NCI-H82 treated with DMSO at 0.1 percent for 48 hours (cell line): ENCODE results near the gene ETV6.

Experiments used
- DNase-seq: peaks from one replicate; lab custom pipeline; 2025; ENCODE audit not compliant: unreplicated experiment; lab: John Stamatoyannopoulos, UW

The ETV6 gene

DNA sequence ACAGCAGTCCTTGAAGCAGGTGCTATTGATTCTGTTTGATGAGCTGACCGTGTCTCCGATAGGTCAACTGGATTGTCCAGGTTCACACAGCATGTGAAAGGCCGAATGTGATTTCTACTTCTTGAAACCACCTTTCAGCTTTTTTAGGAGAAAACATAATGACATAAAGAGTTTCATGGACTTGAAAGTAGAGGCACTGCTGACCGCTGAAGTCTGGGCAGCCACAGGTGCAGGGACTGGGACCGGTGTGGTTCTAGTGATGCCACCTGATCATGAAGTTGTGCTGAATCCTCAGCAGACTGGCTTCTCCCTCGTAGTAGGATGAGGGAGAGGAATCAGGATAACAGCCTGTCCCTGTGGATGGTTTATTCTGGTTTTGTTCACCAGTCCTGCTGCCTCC, 108.1 kb downstream of the ETV6 start:
- no peak for DNase-seq

GRCh38 chr12:11758087-11758486, 108.6 kb downstream of the ETV6 start:
- DNase-seq: no peak

GRCh38 chr12:11758510-11759493, 109.3 kb downstream of the ETV6 start:
- no peak for DNase-seq

DNA sequence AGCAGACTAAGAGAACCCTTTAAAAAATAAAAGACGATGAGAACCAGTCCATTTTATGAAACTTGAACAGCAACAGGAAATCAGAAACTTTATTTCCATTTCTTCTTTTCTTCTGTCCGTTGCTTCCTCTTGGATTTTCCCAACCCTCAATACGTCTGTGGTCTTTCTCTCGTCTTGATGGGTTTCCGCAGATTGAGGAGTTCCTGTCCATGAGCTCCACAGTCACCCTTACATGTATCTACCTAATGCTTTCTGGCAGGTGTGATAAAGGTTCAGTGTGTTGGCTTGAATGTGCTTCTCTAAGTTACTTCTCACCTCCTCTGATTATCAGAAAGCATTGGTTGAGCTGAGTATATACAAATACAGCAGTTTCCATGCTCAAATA, 110.0 kb downstream of the ETV6 start:
- DNase-seq: no peak

DNA sequence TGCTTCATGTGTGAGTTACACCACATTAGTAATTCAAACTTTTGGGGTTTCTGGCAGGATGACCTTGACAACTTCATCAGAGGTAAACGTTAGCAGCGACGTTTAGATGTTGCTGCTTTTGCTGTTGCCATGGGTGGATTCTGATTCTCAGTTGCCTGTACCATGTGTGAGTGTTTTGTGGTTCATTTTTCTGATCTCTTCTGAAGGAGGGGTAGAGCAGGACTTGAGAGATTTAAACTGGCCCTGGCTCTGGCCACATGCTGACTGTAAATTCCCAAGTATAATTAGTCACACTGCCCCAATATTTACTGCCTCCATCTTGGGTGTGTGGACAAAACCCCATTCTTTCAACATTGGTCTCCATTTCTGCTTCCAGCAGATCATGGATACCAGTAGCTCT, 110.4 kb downstream of the ETV6 start:
- no peak for DNase-seq

DNA sequence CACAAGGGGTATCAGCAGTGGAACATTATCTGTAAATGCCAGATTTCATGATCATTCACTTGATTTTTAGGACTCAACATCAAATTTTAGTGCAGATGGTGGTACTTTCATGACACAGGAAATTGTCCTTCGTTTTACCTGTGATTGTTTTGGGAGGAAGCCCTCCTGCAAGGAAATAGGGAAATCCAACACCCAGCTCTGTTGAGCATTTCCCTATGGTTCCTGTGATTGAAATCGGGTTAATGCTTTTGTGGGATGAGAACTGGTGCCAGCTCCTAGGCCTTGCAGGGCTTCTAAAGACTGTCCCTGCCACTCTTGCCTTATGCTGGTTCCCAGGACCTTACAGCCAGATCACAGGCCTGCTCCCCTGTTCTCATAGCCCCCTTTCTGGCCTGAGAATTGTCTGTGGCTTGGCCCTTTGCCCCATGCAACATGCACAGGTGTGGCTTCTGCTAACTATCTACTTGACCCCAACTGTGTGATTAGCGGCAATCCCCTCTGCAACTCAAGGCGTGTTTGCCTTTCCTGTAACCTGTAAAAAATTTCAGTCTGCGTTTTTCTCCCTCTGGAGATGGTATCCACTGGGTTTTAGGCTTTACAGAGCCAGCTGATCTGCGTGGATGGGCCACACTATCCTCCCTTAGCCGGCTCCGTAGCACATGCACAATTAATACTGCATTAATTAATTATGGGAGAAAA, 112.5 kb downstream of the ETV6 start:
- no peak for DNase-seq

DNA sequence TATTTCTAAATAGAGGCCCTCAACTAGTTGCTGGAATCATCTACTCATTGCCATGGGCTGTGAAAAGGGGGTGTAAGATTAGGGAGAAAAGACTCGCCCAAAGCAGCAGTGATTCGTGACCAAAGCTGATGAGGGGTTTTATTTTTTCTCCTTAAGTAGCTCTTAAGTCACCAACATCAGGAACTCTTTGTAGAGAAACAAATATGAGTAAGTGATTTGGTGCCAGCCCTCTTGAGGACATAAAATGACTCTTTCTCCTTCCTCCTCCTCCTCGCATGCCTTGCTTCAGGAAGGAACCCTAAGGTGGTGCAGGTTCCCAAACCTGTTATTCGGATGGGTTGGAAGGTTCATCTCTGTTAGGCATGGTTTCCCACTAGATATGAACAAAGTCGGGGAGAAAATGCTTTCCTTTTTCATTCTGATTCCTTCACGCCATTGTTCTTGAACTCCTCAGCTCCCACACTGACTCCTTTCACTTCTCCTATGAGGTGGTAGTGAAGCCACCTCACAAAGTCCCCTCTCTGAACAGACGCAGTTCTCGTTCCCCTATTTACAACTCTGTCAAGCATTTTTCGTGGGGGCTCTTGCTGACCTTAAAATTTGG, 113.4 kb downstream of the ETV6 start:
- no peak for DNase-seq

GRCh38 chr12:11763760-11764520, 114.5 kb downstream of the ETV6 start:
- DNase-seq: no peak

DNA sequence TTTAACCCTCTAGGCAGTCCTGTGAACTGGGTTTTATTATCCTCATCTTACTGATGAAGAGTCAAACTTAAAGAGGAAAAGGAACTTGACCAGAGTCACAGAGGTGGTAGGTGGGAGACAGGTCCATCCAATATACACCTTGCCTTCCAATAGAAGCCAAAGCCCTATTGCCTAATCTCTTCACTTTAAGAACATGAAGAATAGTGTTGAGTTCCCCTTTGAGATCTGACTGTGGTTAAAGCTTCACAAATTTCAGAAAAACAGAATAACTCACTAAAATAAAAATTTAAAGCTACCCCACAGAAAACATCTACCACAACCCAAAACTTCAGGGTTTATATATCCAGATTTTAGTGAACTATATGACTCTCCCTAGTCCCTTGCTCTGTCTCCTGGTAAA, 115.4 kb downstream of the ETV6 start:
- no peak for DNase-seq

- no peak for DNase-seq
These were observed 115.9 kb downstream of the ETV6 start for GRCh38 chr12:11765421-11765816.

DNA sequence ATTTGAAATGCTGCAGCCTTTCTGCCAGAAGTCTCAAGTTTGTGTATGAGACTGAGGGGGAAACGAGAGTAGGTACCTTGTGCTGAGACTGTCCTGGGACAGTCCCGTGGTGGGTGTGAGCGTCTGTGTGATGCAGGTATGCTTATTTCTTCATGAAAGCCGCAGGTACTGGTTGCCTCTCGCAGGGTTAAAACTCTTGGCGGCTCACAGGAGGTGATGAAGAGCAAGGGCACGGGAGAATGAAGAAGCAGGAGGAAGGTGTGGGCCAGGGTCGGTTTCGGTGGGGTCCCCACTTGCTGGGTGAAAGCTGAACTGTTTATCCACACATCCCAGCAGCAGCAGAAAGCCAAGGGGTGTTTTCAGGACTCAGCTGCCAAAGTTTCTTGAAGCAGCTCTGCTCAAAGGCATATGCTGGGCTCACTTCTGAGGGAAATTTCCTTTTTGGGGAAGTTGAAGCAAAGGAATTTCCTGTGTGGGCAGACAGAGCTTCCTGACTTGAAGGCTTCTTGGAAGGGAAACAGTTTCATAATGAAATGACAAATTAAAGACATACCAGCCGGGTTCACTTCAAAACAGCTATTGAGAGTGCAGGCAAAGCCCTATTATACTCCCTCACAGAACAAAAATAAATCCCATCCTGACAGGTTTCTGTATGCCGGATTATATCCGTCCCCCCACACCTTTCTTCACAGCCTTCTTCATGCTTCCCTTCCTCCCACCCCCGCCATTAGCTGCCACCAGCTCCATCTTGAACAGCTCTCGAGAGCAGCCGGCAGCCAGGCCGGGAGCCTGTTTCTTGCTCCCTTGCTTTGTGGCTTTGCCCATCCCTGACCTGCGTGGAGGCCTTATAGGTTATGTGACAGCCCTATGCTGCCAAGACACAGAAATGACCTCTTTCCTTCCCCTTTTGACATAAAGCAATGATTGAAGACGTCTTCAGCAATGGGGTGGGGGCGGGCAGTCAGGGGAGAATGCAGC, 116.6 kb downstream of the ETV6 start:
- no peak for DNase-seq

DNA sequence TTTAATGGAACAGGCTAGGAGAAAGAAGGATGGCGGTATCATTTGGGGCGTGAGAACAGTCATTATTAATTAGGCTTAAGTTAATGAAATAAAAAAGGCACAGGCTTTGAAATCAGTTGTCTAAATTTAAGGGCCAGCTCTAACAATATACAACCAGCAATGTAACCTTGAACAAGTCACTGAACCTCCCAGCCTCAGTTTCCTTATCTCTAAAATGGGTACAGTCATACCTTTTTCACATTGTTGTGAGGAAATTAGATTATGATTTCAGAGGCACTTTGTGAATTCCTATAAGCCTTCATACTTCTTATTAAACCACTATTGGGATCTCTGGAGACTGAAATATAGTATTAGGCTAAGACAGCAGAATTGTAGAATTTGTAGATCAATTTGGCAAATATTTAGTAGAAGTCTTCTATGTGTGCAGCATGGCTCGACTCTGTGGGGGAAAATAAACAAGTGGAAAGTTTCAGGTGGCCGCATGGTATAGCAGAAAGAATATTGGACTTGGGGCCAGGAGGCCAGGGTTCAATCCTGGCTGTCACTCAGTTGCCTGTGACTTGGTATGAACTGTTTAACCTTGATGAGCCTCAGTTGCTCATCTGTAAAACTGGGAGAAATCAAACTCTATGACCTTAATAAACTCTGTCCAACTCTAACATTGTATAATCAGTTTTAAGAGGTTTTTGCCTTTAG, 117.7 kb downstream of the ETV6 start:
- no peak for DNase-seq

DNA sequence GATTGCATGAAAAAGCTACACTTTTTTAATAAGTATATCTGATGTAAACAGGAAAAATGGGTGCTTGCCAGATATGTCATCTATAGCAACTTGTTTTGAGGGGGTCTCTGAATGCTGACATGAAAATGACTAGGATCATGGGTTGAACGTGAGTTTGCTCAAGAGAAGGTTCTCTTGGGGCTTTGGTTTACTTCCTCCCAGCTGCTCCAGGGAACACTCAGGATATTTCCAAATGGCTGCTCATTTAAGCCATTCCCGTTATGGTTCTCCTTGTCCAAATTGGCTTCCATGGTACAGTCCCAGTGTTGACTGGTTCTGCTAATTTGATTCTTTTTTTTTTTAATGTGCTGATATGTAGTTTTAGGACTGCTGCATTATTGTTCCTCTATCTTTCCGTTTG, 118.3 kb downstream of the ETV6 start:
- DNase-seq: no peak

GRCh38 chr12:11768233-11768965, 118.9 kb downstream of the ETV6 start:
- DNase-seq: no peak

DNA sequence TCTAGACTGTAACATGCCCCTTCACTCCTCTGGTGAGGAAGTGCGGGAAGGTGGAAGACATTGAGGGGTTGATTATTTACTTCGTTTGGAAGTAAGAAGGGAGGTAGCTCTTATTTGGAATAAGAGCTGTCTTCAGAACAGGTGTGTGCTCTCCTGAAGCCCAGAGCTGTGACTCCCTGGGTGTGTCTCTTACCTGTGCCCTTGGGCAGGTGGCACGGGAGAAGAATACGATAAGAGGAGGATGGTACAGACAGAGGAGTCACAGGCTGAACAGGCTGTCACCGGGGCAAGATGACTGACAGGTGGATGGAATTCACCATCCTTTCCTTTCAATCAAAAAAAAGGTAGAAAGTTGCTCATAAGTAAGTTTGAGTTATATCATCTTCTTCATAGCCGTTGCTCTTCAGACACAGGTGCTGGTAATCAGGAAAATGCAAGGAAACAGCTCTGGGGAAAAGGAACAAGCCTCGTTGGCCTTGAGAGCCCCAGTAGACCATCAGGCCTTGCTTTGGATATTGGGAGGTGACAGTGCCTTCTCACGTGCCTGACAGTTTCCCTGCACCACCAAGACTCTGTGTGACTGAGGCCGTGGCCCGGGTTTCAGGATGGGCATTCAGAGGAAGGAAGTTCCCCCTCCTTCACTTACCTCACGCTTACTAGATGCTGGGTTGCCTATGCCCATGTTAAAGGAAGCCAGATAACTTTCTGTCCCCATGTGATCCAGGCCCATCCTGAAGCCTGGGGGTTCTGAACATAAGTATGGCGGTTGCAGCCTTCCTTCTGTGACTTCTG, 120.4 kb downstream of the ETV6 start:
- no peak for DNase-seq

- no peak for DNase-seq
These were observed 121.9 kb downstream of the ETV6 start for GRCh38 chr12:11771356-11771755.

GRCh38 chr12:11771895-11772502, 122.5 kb downstream of the ETV6 start:
- no peak for DNase-seq
